CD4-positive, alpha-beta T cell treated with Interleukin-6 at 100 ng/mL for 8 hours (primary cell): Measurements from ENCODE around the gene SLC6A18.

Source experiments
- DNase-seq: peaks from one replicate; pipeline ENCODE4 v3.0.0-alpha.2; 2020; ENCODE audit warnings: mixed read lengths, low spot score

Gene SLC6A18

GRCh38 chr5:1187234-1187949, 37.8 kb upstream of the SLC6A18 start:
- no peak for DNase-seq

- DNase-seq: no peak
Observed at GRCh38 chr5:1187950-1188334, 37.2 kb upstream of the SLC6A18 start.

GRCh38 chr5:1188464-1188863, 36.7 kb upstream of the SLC6A18 start:
- no peak for DNase-seq

GRCh38 chr5:1189269-1189668, 35.9 kb upstream of the SLC6A18 start:
- DNase-seq: no peak

- DNase-seq: no peak
Observed at GRCh38 chr5:1190278-1190677, 34.9 kb upstream of the SLC6A18 start.

GRCh38 chr5:1190837-1191239, 34.3 kb upstream of the SLC6A18 start:
- DNase-seq: no peak

- no peak for DNase-seq
Observed at GRCh38 chr5:1192971-1193590, 32.1 kb upstream of the SLC6A18 start.

- no peak for DNase-seq
Observed at GRCh38 chr5:1193591-1193985, 31.6 kb upstream of the SLC6A18 start.

GRCh38 chr5:1194378-1194777, 30.8 kb upstream of the SLC6A18 start:
- no peak for DNase-seq

GRCh38 chr5:1195439-1195838, 29.7 kb upstream of the SLC6A18 start:
- DNase-seq: no peak

- no peak for DNase-seq
Observed at GRCh38 chr5:1195916-1196315, 29.3 kb upstream of the SLC6A18 start.

- DNase-seq: no peak
Observed at GRCh38 chr5:1196562-1196961, 28.6 kb upstream of the SLC6A18 start.

GRCh38 chr5:1197876-1198666, 27.1 kb upstream of the SLC6A18 start:
- no peak for DNase-seq

- DNase-seq: no peak
Observed at GRCh38 chr5:1199340-1199648, 25.9 kb upstream of the SLC6A18 start.

GRCh38 chr5:1199649-1200494, 25.3 kb upstream of the SLC6A18 start:
- DNase-seq: no peak

- no peak for DNase-seq
Observed at GRCh38 chr5:1200495-1201326, 24.5 kb upstream of the SLC6A18 start.

GRCh38 chr5:1201327-1202025, 23.7 kb upstream of the SLC6A18 start, which contains the start of gene SLC6A19:
TSS of gene SLC6A19 (plus strand) at chr5:1201595. CDS start at chr5:1201651, 56 bp downstream.
- DNase-seq: no peak

GRCh38 chr5:1202026-1202797, 23.0 kb upstream of the SLC6A18 start:
- no peak for DNase-seq

GRCh38 chr5:1202798-1203185, 22.4 kb upstream of the SLC6A18 start:
- DNase-seq: no peak
